GM12874 (cell line): ENCODE results near the gene ANKRD13D.
A peak's percentile ranks its signal among the peaks of the same experiment; 100 is the strongest.

Experiments
- TF ChIP-seq, protein P1 (sequence below): IDR thresholded peaks from 2 replicates; pipeline ENCODE4 v1.5.1; 2011; ENCODE audit warnings: low read depth, mild to moderate bottlenecking, control low read depth, low read length, moderate library complexity; ENCODE audit not compliant: insufficient read depth

ANKRD13D gene

DNA sequence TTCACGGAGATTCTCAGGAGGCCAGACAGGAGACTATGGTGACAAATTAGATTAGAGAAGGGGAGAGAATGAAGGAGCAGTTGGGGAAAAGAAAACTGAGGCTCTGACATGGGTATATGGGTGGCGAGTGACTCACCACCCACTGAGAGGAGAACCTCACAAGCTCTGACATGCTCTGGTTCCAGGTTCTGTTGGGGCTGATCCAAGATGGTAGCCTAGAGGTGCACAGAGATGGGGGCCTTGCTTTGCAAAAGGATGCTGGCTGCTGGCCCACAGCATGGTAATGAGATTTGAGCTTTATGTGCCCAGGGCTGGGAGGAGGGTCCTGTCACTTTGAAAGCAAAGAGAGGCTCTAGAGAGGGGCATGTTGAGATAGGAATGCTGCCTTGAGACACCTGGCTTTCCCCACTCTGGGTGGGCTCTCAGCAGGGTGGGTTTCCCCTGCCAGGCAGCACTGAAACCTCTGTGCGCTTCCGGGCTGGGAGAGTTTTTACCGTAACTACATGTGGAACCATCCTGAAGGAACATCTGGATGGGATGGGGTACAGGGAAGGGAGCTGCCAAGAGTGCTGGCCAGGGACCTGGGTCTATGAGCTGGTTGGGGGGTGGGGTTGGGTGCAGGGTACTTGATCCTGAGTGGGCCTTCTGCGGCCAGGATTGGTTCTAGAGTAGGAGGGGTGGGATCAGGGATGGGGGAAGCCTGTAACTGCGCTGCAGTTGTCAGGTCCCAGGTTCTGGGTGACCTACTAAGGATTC lies 24.0 kb upstream of the ANKRD13D start:
- TF ChIP-seq, protein P1, sequence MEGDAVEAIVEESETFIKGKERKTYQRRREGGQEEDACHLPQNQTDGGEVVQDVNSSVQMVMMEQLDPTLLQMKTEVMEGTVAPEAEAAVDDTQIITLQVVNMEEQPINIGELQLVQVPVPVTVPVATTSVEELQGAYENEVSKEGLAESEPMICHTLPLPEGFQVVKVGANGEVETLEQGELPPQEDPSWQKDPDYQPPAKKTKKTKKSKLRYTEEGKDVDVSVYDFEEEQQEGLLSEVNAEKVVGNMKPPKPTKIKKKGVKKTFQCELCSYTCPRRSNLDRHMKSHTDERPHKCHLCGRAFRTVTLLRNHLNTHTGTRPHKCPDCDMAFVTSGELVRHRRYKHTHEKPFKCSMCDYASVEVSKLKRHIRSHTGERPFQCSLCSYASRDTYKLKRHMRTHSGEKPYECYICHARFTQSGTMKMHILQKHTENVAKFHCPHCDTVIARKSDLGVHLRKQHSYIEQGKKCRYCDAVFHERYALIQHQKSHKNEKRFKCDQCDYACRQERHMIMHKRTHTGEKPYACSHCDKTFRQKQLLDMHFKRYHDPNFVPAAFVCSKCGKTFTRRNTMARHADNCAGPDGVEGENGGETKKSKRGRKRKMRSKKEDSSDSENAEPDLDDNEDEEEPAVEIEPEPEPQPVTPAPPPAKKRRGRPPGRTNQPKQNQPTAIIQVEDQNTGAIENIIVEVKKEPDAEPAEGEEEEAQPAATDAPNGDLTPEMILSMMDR: no peak

DNA sequence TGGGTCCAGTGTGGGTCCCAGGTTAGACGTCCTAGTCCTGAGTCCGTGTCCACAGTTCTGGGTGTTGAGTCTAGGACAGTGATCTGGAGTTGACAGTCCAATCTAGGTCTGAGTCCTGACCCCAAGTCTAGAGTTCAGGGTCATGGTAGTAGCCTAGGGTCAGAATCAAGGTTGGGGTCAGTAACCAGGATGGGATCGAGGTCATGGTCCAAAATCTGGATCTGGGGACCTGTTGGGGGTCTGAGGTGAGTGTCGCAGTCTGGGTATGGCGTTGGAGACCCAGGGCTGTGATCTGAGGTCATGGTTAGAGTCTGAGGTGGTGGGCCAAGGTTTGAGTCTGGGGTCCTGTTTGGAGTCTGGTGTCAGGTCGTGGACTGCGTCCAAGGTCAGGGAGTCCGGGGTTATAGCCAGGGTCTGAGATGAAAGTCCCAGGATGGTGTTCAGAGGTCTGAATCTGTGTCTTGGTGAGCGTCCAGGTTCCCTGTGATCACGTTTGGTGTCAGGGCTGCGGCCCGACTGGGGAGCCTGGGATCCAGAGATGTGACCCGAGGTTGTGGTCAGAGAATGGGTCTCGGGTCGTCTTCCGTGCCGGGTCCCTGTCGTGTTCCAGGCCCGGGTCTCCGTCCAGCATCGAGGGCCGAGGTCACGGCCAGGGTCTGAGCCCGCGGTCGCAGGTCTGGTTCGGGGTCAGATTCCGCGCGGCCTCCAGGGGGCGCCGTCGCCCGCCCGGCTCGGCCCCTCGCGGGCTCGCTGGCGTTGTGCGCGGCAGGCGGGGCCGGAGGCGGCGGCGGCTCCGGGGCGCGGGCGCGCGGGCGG lies 23.3 kb upstream of the ANKRD13D start:
- TF ChIP-seq, protein P1: peak; percentile 89

DNA sequence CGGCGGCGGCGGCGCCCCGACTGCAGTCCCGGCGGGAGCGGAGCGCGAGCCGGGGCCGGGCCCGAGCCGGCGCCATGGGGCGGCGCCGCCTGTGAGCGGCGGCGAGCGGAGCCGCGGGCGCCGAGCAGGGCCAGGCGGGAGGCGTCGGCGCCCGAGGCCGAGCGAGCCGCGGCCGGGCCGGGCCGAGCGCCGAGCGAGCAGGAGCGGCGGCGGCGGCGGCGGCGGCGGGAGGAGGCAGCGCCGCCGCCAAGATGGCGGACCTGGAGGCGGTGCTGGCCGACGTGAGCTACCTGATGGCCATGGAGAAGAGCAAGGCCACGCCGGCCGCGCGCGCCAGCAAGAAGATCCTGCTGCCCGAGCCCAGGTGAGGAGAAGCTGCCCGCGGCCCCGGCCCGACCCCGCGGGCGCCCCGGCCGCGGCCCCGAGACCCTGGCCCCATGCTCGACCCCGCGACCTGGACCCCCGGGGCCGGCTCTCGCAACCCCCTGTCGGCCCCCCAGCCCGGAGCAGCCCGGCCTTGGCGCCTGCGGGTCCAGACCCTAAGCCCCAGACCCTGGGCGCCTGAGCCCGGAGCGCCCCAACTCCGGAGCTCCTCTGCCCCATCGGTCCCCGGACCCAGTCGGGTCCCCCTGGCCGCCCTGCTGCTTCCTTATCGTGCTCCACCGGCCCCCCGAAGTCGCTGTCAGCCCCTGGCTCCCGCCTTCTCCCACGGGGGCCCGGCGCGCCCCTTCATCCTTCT lies 22.5 kb upstream of the ANKRD13D start, which contains the start of gene GRK2:
TSS of gene GRK2 (plus strand) at position 25 of the 739 bp plus-strand sequence. CDS start at position 252, 227 bp downstream.
- TF ChIP-seq, protein P1: no peak

DNA sequence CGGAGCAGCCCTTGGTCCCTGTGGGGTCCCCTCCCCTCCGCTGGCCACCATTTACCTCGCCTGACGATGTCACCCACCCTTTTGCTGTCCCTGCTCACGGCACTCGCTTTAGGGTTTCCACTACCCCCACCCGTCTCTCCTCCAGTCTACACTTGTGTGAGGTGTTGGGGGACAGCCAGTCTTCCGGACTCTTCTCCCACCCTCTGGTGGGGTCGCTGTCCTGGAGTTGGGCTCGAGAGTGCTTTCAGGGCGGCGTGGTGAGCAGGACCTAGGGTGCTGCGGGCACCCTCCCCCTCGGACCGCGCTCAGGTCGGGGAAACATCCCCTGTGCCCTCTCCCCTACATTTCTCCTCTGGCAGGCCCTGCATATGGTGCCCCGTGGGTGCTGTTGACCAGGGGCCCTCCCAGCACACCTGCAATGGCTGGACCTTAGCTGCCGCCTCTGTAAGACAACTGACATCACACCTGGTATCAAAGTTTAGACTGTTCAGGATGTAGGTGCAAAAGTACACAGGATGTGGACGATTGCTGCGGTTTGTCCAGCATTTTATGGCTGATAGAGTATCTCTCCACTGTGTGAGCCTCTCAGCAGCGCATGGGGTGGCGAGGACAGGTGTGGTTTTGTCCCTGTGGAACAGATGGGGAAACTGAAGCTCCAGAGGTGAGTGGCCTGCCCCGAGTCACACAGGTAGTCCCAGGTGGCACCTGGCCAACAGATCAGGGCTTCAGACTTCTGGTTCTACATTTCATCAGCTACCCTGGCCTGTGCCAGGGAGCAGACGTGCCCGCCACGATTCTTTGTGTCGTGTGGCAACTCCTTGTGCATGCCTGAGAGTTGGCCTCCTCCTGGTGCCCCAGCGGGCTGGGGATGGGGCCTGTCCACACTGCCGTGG lies 21.7 kb upstream of the ANKRD13D start:
- TF ChIP-seq, protein P1: no peak

DNA sequence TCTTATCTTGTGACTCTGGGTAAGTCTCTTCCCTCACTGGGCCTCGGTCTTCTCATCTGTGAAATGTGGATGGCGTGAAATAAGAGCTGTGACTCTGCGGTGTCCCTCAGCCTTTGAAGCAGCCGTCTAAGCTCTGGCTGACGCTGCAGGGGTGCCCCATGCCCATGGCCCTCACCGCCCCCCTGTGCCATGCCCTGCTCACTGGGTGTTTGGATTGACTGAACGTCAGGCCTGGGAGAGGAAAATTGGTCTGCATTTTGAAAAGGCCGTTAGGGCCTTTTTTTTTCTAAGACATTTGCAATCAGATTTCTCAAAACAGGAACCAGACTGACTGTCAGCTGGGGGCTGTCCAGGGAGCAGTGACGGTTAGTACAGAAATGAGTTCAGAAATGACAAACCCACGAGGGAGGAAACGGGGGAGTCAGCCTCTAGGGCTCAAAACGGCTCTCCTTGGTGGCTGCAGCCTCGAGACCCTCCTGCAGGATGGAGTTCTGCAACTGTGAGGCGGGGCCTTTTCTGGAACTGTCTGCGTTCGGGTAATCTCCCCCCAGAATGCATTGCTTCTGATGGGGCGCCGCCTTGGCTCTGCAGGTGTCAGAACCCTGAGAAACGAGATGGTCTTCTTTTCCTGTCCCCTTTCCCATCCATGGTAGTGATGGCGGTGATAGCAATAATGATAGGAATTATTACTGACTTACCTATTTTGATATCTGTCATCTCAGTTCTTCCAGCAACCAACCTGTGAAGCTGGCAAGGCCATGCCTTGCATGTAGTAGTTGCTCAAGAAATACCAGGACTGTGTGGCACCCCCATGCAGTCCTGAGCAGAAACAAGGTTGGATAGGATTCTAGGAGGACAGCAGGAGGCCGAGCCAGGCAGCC lies 20.8 kb upstream of the ANKRD13D start:
- TF ChIP-seq, protein P1: no peak

DNA sequence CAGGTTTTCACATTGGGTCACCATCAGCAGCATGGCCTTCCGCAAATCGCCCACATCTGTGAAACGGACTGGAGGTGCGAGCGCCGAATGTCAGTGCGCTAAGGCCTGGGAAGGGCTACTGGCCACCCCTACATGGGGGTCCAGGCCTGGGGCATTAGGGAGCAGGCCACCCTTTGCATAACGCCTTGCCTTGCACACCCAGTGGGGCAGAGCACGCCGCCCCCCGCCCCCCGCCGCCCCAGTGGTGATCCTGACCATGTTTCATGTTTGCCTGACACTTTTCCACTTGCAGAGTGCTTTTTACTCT lies 20.2 kb upstream of the ANKRD13D start:
- TF ChIP-seq, protein P1: no peak
